NCI-H187 (cell line): Measurements from ENCODE around the gene ACSL1.
"Not testable (repeated sequence)": the region's sequence is repeated elsewhere in the genome, so short reads cannot be mapped to it uniquely, and the experiment has no call there.

Experiments used
- DNase-seq, 2 experiments: peaks; one replicate each; lab custom pipeline; 2025; lab: John Stamatoyannopoulos, UW

Gene ACSL1

DNA sequence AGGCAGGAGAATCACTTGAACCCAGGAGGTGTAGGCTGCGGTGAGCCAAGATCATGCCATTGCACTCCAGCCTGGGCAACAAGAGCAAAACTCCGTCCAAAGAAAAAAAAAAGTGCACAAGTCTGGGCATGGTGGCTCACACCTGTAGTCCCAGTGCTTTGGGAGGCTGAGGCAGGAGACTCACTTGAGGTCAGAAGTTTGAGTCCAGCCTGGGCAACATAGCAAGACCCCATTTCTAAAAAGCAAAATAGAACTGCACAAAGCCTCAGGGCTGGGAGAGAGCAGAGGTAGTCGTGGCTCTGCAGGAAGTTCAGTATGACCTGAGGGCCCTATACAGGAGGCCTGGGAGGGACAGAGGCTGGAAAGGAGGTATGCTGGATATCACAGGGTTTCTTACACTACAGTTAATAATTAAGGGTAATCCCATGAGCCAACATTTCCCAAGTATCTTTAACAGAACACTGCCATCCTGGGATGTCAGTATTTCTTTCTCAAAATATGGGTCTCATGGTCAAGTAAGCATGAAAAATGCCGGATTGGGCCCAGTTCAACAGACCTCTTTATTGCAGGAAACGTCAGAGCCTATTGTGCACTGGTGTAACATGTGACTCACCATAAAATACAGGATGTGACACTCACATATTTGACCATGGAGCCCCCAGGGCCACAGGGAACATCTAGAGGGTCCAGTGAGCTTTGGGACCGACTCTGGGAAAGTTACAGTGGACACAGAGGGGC lies 37.8 kb downstream of the ACSL1 start:
- DNase-seq, result no peak

- DNase-seq, result no peak
Observed at GRCh38 chr4:184785813-184786212, 40.0 kb downstream of the ACSL1 start.

- no peak for DNase-seq
Observed at GRCh38 chr4:184784628-184785257, 41.0 kb downstream of the ACSL1 start.

DNA sequence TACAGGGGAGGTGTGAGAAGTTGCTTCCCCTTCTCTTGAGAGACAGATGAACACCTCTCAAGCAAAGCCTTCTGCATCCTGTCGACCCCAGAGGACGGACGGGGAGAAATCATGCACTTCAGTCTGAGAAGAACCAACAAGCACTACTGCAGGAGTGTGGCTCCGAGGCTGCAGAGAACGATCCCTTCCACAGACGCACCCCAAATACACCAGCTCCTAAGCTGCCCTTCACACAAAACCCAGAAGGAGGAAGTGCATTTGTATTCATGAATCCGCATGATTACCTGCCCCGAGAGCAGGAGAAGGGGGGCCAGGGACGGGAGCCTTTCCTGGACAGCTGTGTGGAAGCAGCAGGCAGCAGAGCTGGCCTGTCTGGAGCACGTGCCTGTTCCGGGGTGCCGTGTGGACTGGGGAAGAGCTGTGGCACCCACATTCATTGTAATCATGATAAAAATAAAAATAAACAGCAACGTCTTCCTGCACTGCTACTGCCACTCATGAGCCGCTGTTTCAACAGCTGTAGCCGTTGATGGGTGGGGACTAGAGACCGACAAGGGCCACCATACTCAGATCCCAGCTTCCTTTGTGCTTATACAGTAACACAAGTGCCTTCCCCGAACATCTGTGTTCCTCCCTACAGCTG lies 42.9 kb downstream of the ACSL1 start:
- DNase-seq, result no peak

- not testable (repeated sequence) for DNase-seq
Observed at GRCh38 chr4:184779160-184779559, 46.6 kb downstream of the ACSL1 start.

- DNase-seq, result no peak
Observed at GRCh38 chr4:184778325-184778724, 47.4 kb downstream of the ACSL1 start.

DNA sequence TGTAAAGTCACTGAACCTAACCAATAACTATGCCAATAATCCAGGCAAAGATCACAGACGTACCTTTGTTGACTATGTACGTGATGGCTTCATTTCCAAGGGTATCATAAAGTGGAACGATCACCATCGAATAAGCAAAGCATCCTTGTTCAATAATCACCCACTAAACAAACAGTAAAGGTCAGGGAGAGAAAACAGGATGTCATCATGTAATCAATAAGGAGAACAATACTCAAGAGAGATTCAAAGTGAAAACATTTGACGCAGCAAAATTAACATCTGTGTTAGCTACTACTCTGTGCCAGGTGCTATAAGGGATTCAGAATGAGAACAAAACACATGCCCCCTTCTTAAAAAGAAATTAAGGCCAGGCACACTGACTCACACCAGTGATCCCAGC lies 48.9 kb downstream of the ACSL1 start:
- DNase-seq, result no peak

GRCh38 chr4:184775854-184776555 lies 49.8 kb downstream of the ACSL1 start:
- DNase-seq, result no peak

- no peak for DNase-seq
Observed at GRCh38 chr4:184774152-184774551, 51.6 kb downstream of the ACSL1 start.

- DNase-seq, result no peak
Observed at GRCh38 chr4:184771416-184771815, 54.4 kb downstream of the ACSL1 start.

GRCh38 chr4:184769141-184769765 lies 56.5 kb downstream of the ACSL1 start:
- DNase-seq, result no peak

DNA sequence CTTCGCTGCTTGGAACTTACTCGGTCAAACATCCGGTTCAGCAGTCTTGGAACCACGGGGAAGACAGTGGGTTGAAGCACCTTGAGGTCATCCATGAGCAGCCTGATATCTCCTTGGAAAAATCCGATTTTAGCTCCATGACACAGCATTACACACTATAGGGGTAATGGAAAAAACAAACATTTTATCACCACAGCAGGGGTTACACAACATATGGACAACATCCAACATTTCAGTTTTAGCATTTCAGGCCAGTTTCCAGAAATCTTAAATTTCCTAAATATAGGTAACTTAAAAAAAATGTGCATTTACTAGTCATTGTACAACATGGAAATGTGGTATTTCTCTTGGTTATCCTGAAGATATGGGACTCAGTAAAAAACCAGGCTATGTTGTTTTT lies 57.5 kb downstream of the ACSL1 start:
- no peak for DNase-seq

GRCh38 chr4:184766446-184766845 lies 59.3 kb downstream of the ACSL1 start:
- DNase-seq, result no peak

GRCh38 chr4:184765473-184766340 lies 60.1 kb downstream of the ACSL1 start:
- no peak for DNase-seq

DNA sequence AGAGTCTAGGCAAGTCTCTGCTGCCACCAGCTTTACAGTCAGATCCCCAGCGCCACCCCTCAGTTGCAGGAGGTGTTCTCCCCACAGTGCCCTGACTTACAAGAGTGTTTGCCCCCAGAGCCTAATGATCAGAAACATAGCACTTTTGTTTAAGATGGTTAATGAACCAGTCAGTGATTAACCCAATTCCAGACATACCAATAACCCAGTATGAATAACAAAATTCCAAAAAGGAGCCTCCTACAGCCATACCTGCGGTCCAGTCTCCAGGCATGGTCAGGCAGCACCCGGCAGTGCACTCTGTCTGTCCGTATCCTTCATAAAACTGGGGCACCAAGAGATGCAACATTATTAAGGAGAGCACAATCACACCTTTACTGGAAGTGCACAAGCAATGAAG lies 61.2 kb downstream of the ACSL1 start:
- no peak for DNase-seq

DNA sequence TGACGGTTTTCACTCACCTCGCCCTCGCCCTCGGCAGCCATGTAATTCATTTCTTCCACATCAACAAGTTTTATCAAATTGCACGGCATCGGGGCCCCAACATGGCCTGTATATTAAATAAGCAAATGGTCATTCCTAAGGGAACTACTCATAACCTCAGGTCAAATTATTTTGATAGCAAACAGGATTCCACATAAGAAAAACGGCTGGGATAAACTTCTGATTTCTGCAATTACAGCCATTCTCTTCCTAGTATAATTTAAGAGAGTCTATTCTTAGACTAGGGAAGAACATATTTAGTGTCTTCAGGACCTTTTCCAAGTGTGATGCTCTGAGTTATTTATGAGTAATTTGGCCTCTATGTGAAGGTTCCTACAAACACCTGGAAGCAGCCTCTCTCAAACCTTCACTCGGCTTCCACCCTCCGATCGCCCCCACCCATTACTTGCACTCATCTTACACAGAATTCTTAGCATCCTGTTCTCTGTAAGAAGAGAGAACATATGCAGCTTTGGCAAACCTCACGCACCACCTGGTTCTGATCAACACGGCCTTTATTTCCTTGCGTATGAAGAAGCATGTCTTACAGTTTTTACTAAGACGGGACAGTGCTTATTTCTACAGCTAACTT lies 62.5 kb downstream of the ACSL1 start:
- no peak for DNase-seq

DNA sequence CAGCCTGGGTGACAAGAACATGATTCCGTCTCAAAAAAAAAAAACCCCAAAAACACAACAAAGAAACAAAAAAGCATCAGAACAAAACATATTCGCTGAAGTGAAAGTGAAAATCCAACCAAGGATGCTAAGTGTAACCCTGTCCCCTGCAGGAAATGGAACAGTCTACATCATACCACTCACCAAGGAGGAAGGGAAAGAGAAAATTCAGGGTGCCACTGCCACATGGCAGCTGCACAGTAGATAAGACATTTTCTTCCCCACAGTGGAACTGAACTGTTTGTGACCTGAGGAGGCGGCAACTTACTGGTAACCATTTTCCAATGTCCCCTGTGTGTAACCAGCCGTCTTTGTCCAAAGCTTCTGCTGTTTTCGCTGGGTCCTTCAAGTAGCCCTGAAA lies 63.7 kb downstream of the ACSL1 start:
- no peak for DNase-seq

GRCh38 chr4:184760681-184761080 lies 65.1 kb downstream of the ACSL1 start:
- DNase-seq, result no peak

DNA sequence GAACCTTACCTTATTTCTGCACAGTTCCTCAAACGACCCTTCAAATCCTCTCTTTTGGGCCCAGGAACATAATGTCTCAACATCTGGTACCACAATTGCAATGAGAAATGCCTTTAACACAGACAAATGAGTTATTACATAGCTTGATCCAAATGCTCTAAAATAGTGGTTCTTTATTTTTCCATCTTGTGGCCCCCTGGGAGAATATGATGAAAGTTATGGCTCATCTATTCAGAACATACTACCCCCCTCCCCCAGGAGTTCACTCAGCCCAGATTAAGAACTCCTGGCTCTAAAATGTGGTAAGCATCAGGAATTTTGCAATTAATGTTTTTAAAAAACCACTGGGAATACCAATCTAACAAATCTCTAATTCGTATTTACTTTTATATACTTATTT lies 68.0 kb downstream of the ACSL1 start:
- DNase-seq, result no peak

DNA sequence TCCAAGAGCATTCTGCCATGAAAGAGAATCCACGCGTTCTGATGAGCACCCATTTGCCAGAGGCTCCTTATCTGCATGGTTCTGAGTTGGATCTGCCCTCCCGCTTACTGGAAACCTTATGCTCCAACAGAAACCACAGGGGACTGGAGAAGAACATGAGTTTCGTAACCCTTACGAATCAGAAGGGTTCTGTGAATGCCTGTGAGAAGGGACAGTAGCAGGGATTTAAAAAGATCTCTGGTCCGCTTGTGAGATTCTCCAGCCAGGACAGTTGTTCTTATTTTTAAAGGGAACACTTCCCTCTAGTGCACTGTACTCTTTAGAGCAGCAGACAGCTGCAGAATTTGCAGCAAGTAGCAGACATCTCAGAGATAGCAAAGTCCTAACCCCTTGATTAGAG lies 69.4 kb downstream of the ACSL1 start:
- DNase-seq, result no peak

DNA sequence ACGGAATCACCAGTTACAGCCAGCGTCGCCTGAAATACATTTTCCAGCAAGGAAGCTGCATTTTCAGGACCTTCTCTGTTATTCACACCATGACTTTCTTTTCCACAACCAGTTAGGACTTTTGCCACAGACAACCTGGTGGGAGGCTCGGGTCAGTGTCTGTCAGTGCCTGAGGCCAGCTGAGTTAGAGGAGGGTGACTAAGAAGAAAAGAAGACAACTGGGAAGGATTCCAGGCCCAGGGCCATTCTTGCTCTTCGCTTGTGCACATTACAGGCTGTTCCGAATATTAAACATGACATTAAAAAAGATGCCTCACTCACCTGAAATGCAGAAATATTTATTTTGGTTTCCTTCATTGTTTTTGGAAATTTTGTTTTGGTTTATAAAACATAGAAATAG lies 70.5 kb downstream of the ACSL1 start:
- no peak for DNase-seq
